ENCODE results near the gene SLC35F4. TPM values are rescaled to one million over a fixed set of nuclear protein-coding genes. Genes with fewer than 3 reads are reported as not detected.

The SLC35F4 gene
- total RNA-seq, 2 donors from 2014 or later: not detected

DNA sequence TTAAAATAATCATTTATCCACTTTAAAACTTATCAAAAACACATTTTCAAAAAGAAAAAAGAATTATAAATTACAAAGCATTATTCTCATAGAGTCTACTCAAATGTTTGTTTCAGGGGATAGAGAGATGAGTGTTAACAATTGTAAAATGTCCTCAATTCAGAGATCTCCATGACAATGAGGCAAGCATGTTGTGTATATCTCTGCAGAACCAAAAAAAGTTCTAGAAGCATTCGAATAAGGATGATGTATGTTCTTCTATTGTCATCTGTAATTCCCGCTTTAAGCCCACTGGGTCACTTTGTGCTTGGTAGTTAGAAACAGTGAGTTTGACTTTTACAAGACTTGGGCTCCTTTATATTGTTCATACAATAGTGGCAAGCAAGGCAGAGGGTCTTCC lies 298.7 kb downstream of the SLC35F4 start:
- no peaks in the 10 kb centered on the region for H3K4me1 Mint-ChIP-seq
- Histone ChIP-seq H3K4me1 (ENCODE audit: control insufficient read depth, insufficient read depth, low read length) (no peaks in the 10 kb centered on the region), H3K27me3 (ENCODE audit: control insufficient read depth, insufficient read depth, low read length, poor library complexity, severe bottlenecking) (peaks cover 19% of the 10 kb centered on the region), H3K9me3 (ENCODE audit: control insufficient read depth, low read length) (no peaks in the 10 kb centered on the region), H3K9ac (ENCODE audit: extremely low read depth, low read length, poor library complexity, severe bottlenecking) (no peak overlapping the region), H3K4me3 (ENCODE audit: low read length) (no peak overlapping the region), H3K36me3 (ENCODE audit: control insufficient read depth, insufficient read depth, low read length) (no peaks in the 10 kb centered on the region), H3K27ac (ENCODE audit: low read depth, low read length) (no peak overlapping the region)
- no peak overlapping the region for H3K4me3 Mint-ChIP-seq
- no peak overlapping the region for H3K27ac Mint-ChIP-seq
- H3K27me3 Mint-ChIP-seq (ENCODE audit: insufficient read depth): no peaks in the 10 kb centered on the region
- no peak for DNase-seq
- no peaks in the 10 kb centered on the region for H3K9me3 Mint-ChIP-seq
- TF ChIP-seq CTCF (conservative IDR thresholded peaks at IDR 0.05): no peak
- WGBS, 2 experiments (ENCODE audit: insufficient coverage in 1 of 2, insufficient read length in 1 of 2): 83 to 95% methylated on average over 1 to 2 of the region's 2 CpGs
- no peaks in the 10 kb centered on the region for H3K36me3 Mint-ChIP-seq (ENCODE audit: low read depth)

DNA sequence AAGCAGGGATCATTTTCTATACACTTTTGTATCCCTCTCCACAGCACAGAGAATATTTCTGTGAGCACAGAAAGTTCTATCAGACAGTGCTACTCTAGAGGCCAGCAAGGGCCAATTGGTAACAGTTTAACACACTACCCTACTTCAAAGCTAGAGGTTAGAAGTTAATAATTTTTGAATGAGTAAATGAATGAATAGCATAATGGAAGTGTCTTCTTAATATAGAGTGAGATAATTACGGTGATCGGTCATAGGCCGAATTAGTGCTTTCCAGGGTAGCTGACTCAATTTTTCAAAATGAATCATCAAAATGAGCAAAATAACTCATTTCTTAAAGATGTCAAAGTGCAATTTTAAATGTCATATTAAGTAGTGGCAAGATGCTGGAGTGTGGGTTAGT lies 305.2 kb downstream of the SLC35F4 start:
- peaks cover 2% of the 10 kb centered on the region for H3K27me3 Mint-ChIP-seq (ENCODE audit: insufficient read depth)
- WGBS, 2 experiments (ENCODE audit: insufficient coverage in 1 of 2, insufficient read length in 1 of 2): 98 to 100% methylated on average over 2 to 3 of the region's 3 CpGs
- H3K9me3 Mint-ChIP-seq: no peaks in the 10 kb centered on the region
- no peak for TF ChIP-seq CTCF (conservative IDR thresholded peaks at IDR 0.05)
- Histone ChIP-seq H3K4me3 (ENCODE audit: low read length) (no peak overlapping the region), H3K9ac (ENCODE audit: extremely low read depth, low read length, poor library complexity, severe bottlenecking) (no peak overlapping the region), H3K27ac (ENCODE audit: low read depth, low read length) (no peak overlapping the region), H3K9me3 (ENCODE audit: control insufficient read depth, low read length) (no peaks in the 10 kb centered on the region), H3K27me3 (ENCODE audit: control insufficient read depth, insufficient read depth, low read length, poor library complexity, severe bottlenecking) (peaks cover 19% of the 10 kb centered on the region), H3K4me1 (ENCODE audit: control insufficient read depth, insufficient read depth, low read length) (no peaks in the 10 kb centered on the region), H3K36me3 (ENCODE audit: control insufficient read depth, insufficient read depth, low read length) (no peaks in the 10 kb centered on the region)
- H3K27ac Mint-ChIP-seq: no peak overlapping the region
- H3K4me1 Mint-ChIP-seq: no peaks in the 10 kb centered on the region
- no peaks in the 10 kb centered on the region for H3K36me3 Mint-ChIP-seq (ENCODE audit: low read depth)
- no peak for DNase-seq
- no peak overlapping the region for H3K4me3 Mint-ChIP-seq

GRCh38 chr14:57559576-57559975 lies 306.3 kb downstream of the SLC35F4 start:
- WGBS, 2 experiments (ENCODE audit: insufficient coverage in 1 of 2, insufficient read length in 1 of 2): 77 to 84% methylated on average over 4 to 5 of the region's 5 CpGs
- H3K9ac ChIP-seq (ENCODE audit: extremely low read depth, low read length, poor library complexity, severe bottlenecking): no peak overlapping the region
- TF ChIP-seq CTCF (conservative IDR thresholded peaks at IDR 0.05): no peak
- H3K4me3 Mint-ChIP-seq: no peak overlapping the region
- H3K4me3 ChIP-seq (ENCODE audit: low read length): no peak overlapping the region
- DNase-seq: no peak
- no peaks in the 10 kb centered on the region for H3K36me3 Mint-ChIP-seq (ENCODE audit: low read depth)
- no peaks in the 10 kb centered on the region for H3K4me1 Mint-ChIP-seq
- H3K9me3 Mint-ChIP-seq: no peaks in the 10 kb centered on the region
- no peaks in the 10 kb centered on the region for H3K36me3 ChIP-seq (ENCODE audit: control insufficient read depth, insufficient read depth, low read length)
- no peaks in the 10 kb centered on the region for H3K4me1 ChIP-seq (ENCODE audit: control insufficient read depth, insufficient read depth, low read length)
- peaks cover 2% of the 10 kb centered on the region for H3K27me3 Mint-ChIP-seq (ENCODE audit: insufficient read depth)
- peak overlapping the region; percentile 76 for H3K27ac ChIP-seq (ENCODE audit: low read depth, low read length)
- H3K9me3 ChIP-seq (ENCODE audit: control insufficient read depth, low read length): no peaks in the 10 kb centered on the region
- peaks cover 19% of the 10 kb centered on the region for H3K27me3 ChIP-seq (ENCODE audit: control insufficient read depth, insufficient read depth, low read length, poor library complexity, severe bottlenecking)
- H3K27ac Mint-ChIP-seq: no peak overlapping the region
